OCI-LY7 (cell line): Measurements from ENCODE around the gene RNF149. TPM values are rescaled to one million over a fixed set of nuclear protein-coding genes. Genes with fewer than 3 reads are reported as not detected.

Experiments used
- BruUV-seq: library from RNA; stranded (reverse); fragments of 400-500 nt; replicated peaks from 2 replicates; lab custom pipeline; 2021; lab: Mats Ljungman, UMichigan
- CTCF ChIA-PET: fragments of 300-600 bp; sonication (Branson Sonifier 250); formaldehyde crosslinking; loops from one replicate; lab custom pipeline; 2022; ENCODE audit warnings: antibody characterized with exemption; ENCODE audit not compliant: unreplicated experiment; lab: Charles Lee
- POLR2A ChIA-PET: fragments of 300-600 bp; sonication (Branson Sonifier 250); formaldehyde crosslinking; loops from one replicate; lab custom pipeline; 2022; ENCODE audit warnings: antibody characterized with exemption; lab: Charles Lee
- DNase-seq: peaks from one replicate; pipeline ENCODE4 v3.0.0-alpha.2; 2015; ENCODE audit warnings: low spot score
- H2AFZ ChIP-seq: fragments of 200-600 bp; sonication (generic), shearing (Covaris generic); 2 replicates; pipeline ENCODE4 v1.6.1; 2014; ENCODE audit warnings: mild to moderate bottlenecking, antibody characterized with exemption, low read length, moderate library complexity
- H3K27ac ChIP-seq: fragments of 200-600 bp; sonication (generic); 2 replicates; pipeline ENCODE4 v1.5.1; 2014; ENCODE audit warnings: mixed run types, low read depth, mild to moderate bottlenecking, moderate library complexity, low read length, inconsistent platforms; ENCODE audit not compliant: poor library complexity, severe bottlenecking
- H3K36me3 ChIP-seq: fragments of 200-600 bp; sonication (generic); 2 replicates; pipeline ENCODE4 v1.6.1; 2014; ENCODE audit warnings: mild to moderate bottlenecking, antibody characterized with exemption, low read length, moderate library complexity, mixed read lengths; ENCODE audit not compliant: insufficient read depth
- H3K4me1 ChIP-seq: fragments of 200-600 bp; sonication (generic); 2 replicates; pipeline ENCODE4 v1.5.1; 2014; ENCODE audit warnings: mild to moderate bottlenecking, low read length; ENCODE audit not compliant: insufficient read depth, poor library complexity, severe bottlenecking
- H3K4me2 ChIP-seq: fragments of 200-600 bp; sonication (generic); 2 replicates; pipeline ENCODE4 v1.6.1; 2014; ENCODE audit warnings: mild to moderate bottlenecking, low read length
- H3K4me3 ChIP-seq: fragments of 200-600 bp; sonication (generic); 2 replicates; pipeline ENCODE4 v1.5.1; 2014; ENCODE audit warnings: mild to moderate bottlenecking, low read depth, low read length; ENCODE audit not compliant: poor library complexity, severe bottlenecking
- H3K79me2 ChIP-seq: fragments of 200-600 bp; sonication (generic); 2 replicates; pipeline ENCODE4 v1.6.1; 2016; ENCODE audit warnings: low read depth, mild to moderate bottlenecking, low read length, moderate library complexity, mixed read lengths; ENCODE audit not compliant: insufficient read depth
- H3K9me2 ChIP-seq: fragments of 200-600 bp; sonication (generic); 2 replicates; pipeline ENCODE4 v1.6.1; 2016; ENCODE audit warnings: mild to moderate bottlenecking, low read length, mixed read lengths; ENCODE audit not compliant: insufficient read depth
- H3K9me3 ChIP-seq: fragments of 200-600 bp; sonication (generic); 2 replicates; pipeline ENCODE4 v1.6.1; 2014; ENCODE audit warnings: mild to moderate bottlenecking, mixed run types, low read length, mixed read lengths
- H4K20me1 ChIP-seq: fragments of 200-600 bp; sonication (generic); 2 replicates; pipeline ENCODE4 v1.6.1; 2014; ENCODE audit warnings: mild to moderate bottlenecking, antibody characterized with exemption, low read length, moderate library complexity, mixed read lengths; ENCODE audit not compliant: insufficient read depth
- CTCF ChIP-seq: fragments of 200-600 bp; sonication (generic); conservative IDR thresholded peaks from 2 replicates; pipeline ENCODE4 v1.5.1; 2014; ENCODE audit warnings: mild to moderate bottlenecking, antibody characterized with exemption, low read length, moderate library complexity, mixed read lengths
- EZH2phosphoT487 ChIP-seq: fragments of 200-600 bp; sonication (generic); IDR thresholded peaks from 2 replicates; pipeline ENCODE4 v1.6.1; 2018; ENCODE audit warnings: low read depth, borderline replicate concordance, mild to moderate bottlenecking, mixed run types, antibody characterized with exemption, low read length, moderate library complexity, mixed read lengths
- intact Hi-C: fragments of 100-400 bp; cut with micrococcal nuclease; formaldehyde crosslinking; loops from one replicate; pipeline ENCODE4 v1.10.0; 2022; ENCODE audit not compliant: unreplicated experiment
- total RNA-seq, 2 experiments: library from RNA; depleted of rRNA in 1 of 2; stranded (reverse); fragments of >200 nt in 1 of 2; shearing (Covaris generic) in 1 of 2; gene quantifications; 2 replicates each; pipeline ENCODE4 v1.2.3, GENCODE V29; 2014 to 2022

Gene RNF149
- total RNA-seq, 2 experiments from 2014 or later = 10.3 to 17.9 TPM

GRCh38 chr2:101349893-101350662 lies 41.6 kb upstream of the RNF149 start:
- no peak for DNase-seq
- H3K4me3 ChIP-seq = no peak overlapping the region
- no peaks in the 10 kb centered on the region for H3K36me3 ChIP-seq
- no peaks in the 10 kb centered on the region for H3K9me2 ChIP-seq
- no peak overlapping the region for H3K4me2 ChIP-seq
- POLR2A ChIA-PET = interaction anchor here (0.6 to 1.2 kb wide), 2 partner anchors 28 to 902 kb away, joined by 3 to 4 read pairs; no protein-coding TSS in a partner anchor
- no peaks in the 10 kb centered on the region; the same call in 1 of the 2 replicates for H4K20me1 ChIP-seq
- no peaks in the 10 kb centered on the region for H3K79me2 ChIP-seq
- CTCF ChIA-PET = no interaction called here
- H3K4me1 ChIP-seq = no peaks in the 10 kb centered on the region
- no peaks in the 10 kb centered on the region for H3K9me3 ChIP-seq
- H2AFZ ChIP-seq = no peak overlapping the region
- no TSS peak for BruUV-seq
- intact Hi-C loops = loop anchor here (10.0 kb wide), 1 partner anchor 485 kb away; no protein-coding TSS in a partner anchor
- TF ChIP-seq CTCF (no peak), EZH2phosphoT487 (no peak)
- no peak overlapping the region for H3K27ac ChIP-seq

GRCh38 chr2:101348883-101349282 lies 40.4 kb upstream of the RNF149 start:
- ChIA-PET POLR2A (interaction anchor here (0.8 kb wide), 1 partner anchor 41 kb away, joined by 3 read pairs; no protein-coding TSS in a partner anchor), CTCF (no interaction called here)
- intact Hi-C loops = loop anchor here (10.0 kb wide), 1 partner anchor 486 kb away; no protein-coding TSS in a partner anchor
- TF ChIP-seq EZH2phosphoT487 (no peak), CTCF (no peak)
- Histone ChIP-seq H3K36me3 (no peaks in the 10 kb centered on the region), H3K27ac (no peak overlapping the region), H3K79me2 (no peaks in the 10 kb centered on the region), H3K4me3 (no peak overlapping the region), H3K9me2 (no peaks in the 10 kb centered on the region), H3K4me2 (no peak overlapping the region), H3K9me3 (no peaks in the 10 kb centered on the region), H2AFZ (no peak overlapping the region), H4K20me1 (no peaks in the 10 kb centered on the region; the same call in 1 of the 2 replicates), H3K4me1 (no peaks in the 10 kb centered on the region)
- no TSS peak for BruUV-seq
- no peak for DNase-seq

GRCh38 chr2:101346909-101347308 lies 38.4 kb upstream of the RNF149 start:
- Histone ChIP-seq H3K27ac (no peak overlapping the region), H3K9me3 (no peaks in the 10 kb centered on the region), H4K20me1 (no peaks in the 10 kb centered on the region; the same call in 1 of the 2 replicates), H3K9me2 (no peaks in the 10 kb centered on the region), H3K4me3 (no peak overlapping the region), H3K4me2 (no peak overlapping the region), H3K4me1 (no peaks in the 10 kb centered on the region), H2AFZ (no peak overlapping the region), H3K36me3 (no peaks in the 10 kb centered on the region), H3K79me2 (no peaks in the 10 kb centered on the region)
- ChIA-PET POLR2A (interaction anchor here (0.7 to 1.0 kb wide), 2 partner anchors 12 to 49 kb away, joined by 3 read pairs; no protein-coding TSS in a partner anchor), CTCF (no interaction called here)
- no peak for DNase-seq
- no TSS peak for BruUV-seq
- intact Hi-C loops = loop anchor here (10.0 kb wide), 1 partner anchor 488 kb away; no protein-coding TSS in a partner anchor
- TF ChIP-seq EZH2phosphoT487 (no peak), CTCF (no peak)
